ENCODE measurements around the gene C10orf53. TPM values are rescaled to one million over a fixed set of nuclear protein-coding genes. Genes with fewer than 3 reads are reported as not detected.

Gene C10orf53
- total and polyA plus RNA-seq, 2 of the 8 experiments (the other 6 are each of a cell fraction or from before 2014, with no cell fraction given): not detected

DNA sequence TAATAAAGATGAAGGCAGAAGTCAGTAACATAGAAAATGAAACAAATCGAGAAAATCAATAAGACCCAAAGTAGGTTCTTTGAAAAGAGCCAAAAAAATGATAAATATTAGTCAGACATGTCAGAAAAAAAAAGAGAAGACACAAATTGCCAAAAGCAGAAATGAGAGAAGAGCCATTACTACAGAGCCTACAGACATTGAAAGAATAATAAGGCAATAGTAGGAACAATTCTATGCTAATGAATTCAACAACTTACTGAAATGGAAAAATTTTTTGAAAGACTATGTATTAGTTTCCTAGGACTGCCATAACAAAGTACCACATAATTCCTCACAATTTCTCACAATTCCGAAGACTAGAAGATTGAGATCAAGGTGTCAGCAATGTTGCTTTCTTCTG lies 47.1 kb downstream of the C10orf53 start:
- CTCF ChIA-PET (ENCODE audit: partially characterized antibody): interaction anchor here (1.1 kb wide), 1 partner anchor 125 kb away, joined by 4 read pairs; no protein-coding TSS in a partner anchor
- no peak for FAIRE-seq
- TF ChIP-seq GABPA (IDR thresholded peaks at IDR 0.05; ENCODE audit: borderline replicate concordance, insufficient read depth, low read length) (no peak), EGR1 (IDR thresholded peaks at IDR 0.05; ENCODE audit: borderline replicate concordance, low read depth, low read length) (no peak), ASH2L (IDR thresholded peaks at IDR 0.05; ENCODE audit: low read length) (no peak), TAF7 (optimal IDR thresholded peaks at IDR 0.05; ENCODE audit: borderline replicate concordance, low read depth, low read length) (no peak), NRF1 (IDR thresholded peaks at IDR 0.05; ENCODE audit: low read depth, low read length) (no peak), KDM1A (IDR thresholded peaks at IDR 0.05; ENCODE audit: borderline replicate concordance, low read length) (no peak), HDAC6 (IDR thresholded peaks at IDR 0.05; ENCODE audit: low read depth, low read length) (no peak)

More for the DNA sequence above, 47.1 kb downstream of the C10orf53 start:
- Histone ChIP-seq H3K36me3 (ENCODE audit: control insufficient read depth in 2 of 4, insufficient read depth in 4 of 4, low read length in 3 of 4) (peaks cover 0 to 2% (median 0%) of the 10 kb centered on the region in 4 experiments; a peak in 2 of 8 replicates), H3K79me1 (ENCODE audit: low read depth, low read length) (no peaks in the 10 kb centered on the region), H2BK120ac (replicated peaks; ENCODE audit: low read depth, low read length) (no peak overlapping the region), H4K91ac (replicated peaks; ENCODE audit: insufficient read length, low read length) (no peak overlapping the region), H3K9ac (replicated peaks in 1 of 4; ENCODE audit: extremely low read depth in 1 of 4, low read depth in 3 of 4, low read length in 3 of 4) (no peak overlapping the region), H3K4me2 (ENCODE audit: insufficient read depth in 1 of 2, low read depth in 2 of 2, low read length in 2 of 2) (no peak overlapping the region), H4K20me1 (replicated peaks in 1 of 2; ENCODE audit: control insufficient read depth in 1 of 2, insufficient read depth in 2 of 2, low read length in 2 of 2) (no peaks in the 10 kb centered on the region), H3K18ac (ENCODE audit: extremely low read depth, low read length) (no peak overlapping the region), H3K14ac (ENCODE audit: insufficient read length) (no peak overlapping the region), H3K56ac (replicated peaks; ENCODE audit: insufficient read length, low read depth, low read length) (no peak overlapping the region), H2AFZ (ENCODE audit: low read length) (no peak overlapping the region), H4K8ac (ENCODE audit: extremely low read depth, insufficient read depth, low read length) (no peak overlapping the region), H3K4ac (replicated peaks; ENCODE audit: insufficient read length, low read depth, low read length) (no peak overlapping the region), H3K4me1 (replicated peaks in 1 of 4; ENCODE audit: control insufficient read depth in 3 of 4, insufficient read depth in 4 of 4, low read length in 3 of 4) (no peaks in the 10 kb centered on the region), H2BK20ac (ENCODE audit: low read length) (no peak overlapping the region), H3K4me3 (ENCODE audit: extremely low read depth in 1 of 4, insufficient read depth in 2 of 4, low read depth in 3 of 4, low read length in 4 of 4) (no peak overlapping the region), H2BK5ac (ENCODE audit: low read depth, low read length) (no peak overlapping the region), H4K5ac (ENCODE audit: insufficient read length, low read depth, low read length) (no peak overlapping the region), H2BK15ac (ENCODE audit: low read length) (no peak overlapping the region), H3K79me2 (ENCODE audit: control insufficient read depth in 1 of 2, insufficient read depth in 2 of 2, low read length in 2 of 2) (no peaks in the 10 kb centered on the region), H2AK5ac (ENCODE audit: low read depth, low read length) (no peak overlapping the region), H3K27ac (ENCODE audit: low read depth, low read length) (no peak overlapping the region), H3K23me2 (ENCODE audit: low read depth, low read length) (no peaks in the 10 kb centered on the region), H2BK12ac (ENCODE audit: low read depth, low read length) (no peak overlapping the region), H3K27me3 (replicated peaks in 1 of 4; ENCODE audit: control insufficient read depth in 3 of 4, extremely low read depth in 1 of 4, insufficient read depth in 3 of 4, low read length in 3 of 4) (no peaks in the 10 kb centered on the region), H3K23ac (ENCODE audit: insufficient read length) (no peak overlapping the region), H3K9me3 (ENCODE audit: insufficient read depth in 2 of 2, low read depth in 1 of 2, low read length in 1 of 2) (peaks cover 2 to 3% of the 10 kb centered on the region in 2 experiments; a peak in 1 of 4 replicates)
- WGBS, 2 experiments (ENCODE audit: extremely low coverage in 1 of 2, insufficient coverage in 1 of 2, insufficient read length in 1 of 2, insufficient replicate concordance in 2 of 2, low coverage in 1 of 2, low lambda C conversion rate in 2 of 2, missing lambda C conversion rate in 1 of 2): 90% methylated on average over 2 of the region's 2 CpGs; no CpG with 5 or more reads in 1 of the 2 experiments
- DNase-seq (ENCODE audit: low read depth in 1 of 2, low spot score in 2 of 2): no peak
- POLR2A ChIA-PET (ENCODE audit: partially characterized antibody): no interaction called here
